HG03442 (cell line): ENCODE measurements around the gene SNAP29.
"Not testable (repeated sequence)": the region's sequence is repeated elsewhere in the genome, so short reads cannot be mapped to it uniquely, and the experiment has no call there.

Experiments
- ATAC-seq: cut with Tn5 transposase; IDR thresholded peaks from one replicate; pipeline ENCODE4 v1.9.1; 2021; ENCODE audit warnings: mild to moderate bottlenecking, moderate library complexity; ENCODE audit not compliant: unreplicated experiment

The SNAP29 gene

GRCh38 chr22:20834206-20834605, 24.6 kb upstream of the SNAP29 start:
- ATAC-seq = no peak

- no peak for ATAC-seq
Measured at GRCh38 chr22:20834725-20835124, 24.1 kb upstream of the SNAP29 start.

- ATAC-seq = no peak
Measured at GRCh38 chr22:20836987-20837823, 21.6 kb upstream of the SNAP29 start.

GRCh38 chr22:20839354-20839753, 19.5 kb upstream of the SNAP29 start:
- not testable (repeated sequence) for ATAC-seq

GRCh38 chr22:20839837-20840645, 18.8 kb upstream of the SNAP29 start:
- ATAC-seq = no peak

GRCh38 chr22:20840646-20841371, 18.0 kb upstream of the SNAP29 start:
- ATAC-seq = no peak

GRCh38 chr22:20843501-20843900, 15.3 kb upstream of the SNAP29 start:
- no peak for ATAC-seq

- ATAC-seq = no peak
Measured at GRCh38 chr22:20844055-20845037, 14.5 kb upstream of the SNAP29 start.

GRCh38 chr22:20847318-20847822, 11.4 kb upstream of the SNAP29 start:
- ATAC-seq = no peak

- ATAC-seq = no peak
Measured at GRCh38 chr22:20852076-20852475, 6.7 kb upstream of the SNAP29 start.

GRCh38 chr22:20852503-20852902, 6.3 kb upstream of the SNAP29 start:
- ATAC-seq = no peak

- ATAC-seq = no peak
Measured at GRCh38 chr22:20853236-20853660, 5.6 kb upstream of the SNAP29 start.

- ATAC-seq = no peak
Measured at GRCh38 chr22:20857247-20857643, 1.6 kb upstream of the SNAP29 start.

GRCh38 chr22:20857838-20858614, 781 bp upstream of the SNAP29 start:
- peak; percentile 47 for ATAC-seq

- no peak for ATAC-seq
Measured at GRCh38 chr22:20859615-20860014, 808 bp downstream of the SNAP29 start.

GRCh38 chr22:20862540-20862939, 3.7 kb downstream of the SNAP29 start:
- no peak for ATAC-seq

- ATAC-seq = no peak
Measured at GRCh38 chr22:20863366-20863765, 4.6 kb downstream of the SNAP29 start.

- no peak for ATAC-seq
Measured at GRCh38 chr22:20864186-20864908, 5.5 kb downstream of the SNAP29 start.

- no peak for ATAC-seq
Measured at GRCh38 chr22:20865331-20865730, 6.5 kb downstream of the SNAP29 start.
